Measurements from ENCODE around the gene WIPF2. TPM values are rescaled to one million over a fixed set of nuclear protein-coding genes. Genes with fewer than 3 reads are reported as not detected.

The WIPF2 gene
- total and polyA plus RNA-seq, 2 of the 8 experiments (the other 6 are each of a cell fraction or from before 2014, with no cell fraction given) = 6.9 to 25.3 TPM

GRCh38 chr17:40327244-40327729 lies 108.2 kb downstream of the WIPF2 start:
- TF ChIP-seq MAX (IDR thresholded peaks at IDR 0.05) (no peak), HDAC6 (IDR thresholded peaks at IDR 0.05; ENCODE audit: low read depth, low read length) (no peak), RXRA (IDR thresholded peaks at IDR 0.05; ENCODE audit: insufficient read depth, low read depth, low read length) (no peak), CBX5 (IDR thresholded peaks at IDR 0.05; ENCODE audit: low read depth, low read length) (no peak), RFX5 (IDR thresholded peaks at IDR 0.05; ENCODE audit: borderline replicate concordance, low read depth, low read length) (no peak), CHD1 (IDR thresholded peaks at IDR 0.05; ENCODE audit: low read depth, low read length) (no peak)
- peaks cover 0 to 12% (median 6%) of the 10 kb centered on the region in 4 experiments; a peak in 5 of 7 replicates for H3K4me1 ChIP-seq (replicated peaks in 1 of 4; ENCODE audit: control insufficient read depth in 3 of 4, insufficient read depth in 4 of 4, low read length in 3 of 4)
- no peak overlapping the region for H3K18ac ChIP-seq (ENCODE audit: extremely low read depth, low read length)
- DNase-seq (ENCODE audit: low read depth in 1 of 2, low spot score in 2 of 2) = no peak
- H4K91ac ChIP-seq (replicated peaks; ENCODE audit: insufficient read length, low read length) = no peak overlapping the region
- H3K23ac ChIP-seq (ENCODE audit: insufficient read length) = no peak overlapping the region
- H2BK15ac ChIP-seq (ENCODE audit: low read length) = no peak overlapping the region
- H3K9ac ChIP-seq (replicated peaks in 1 of 4; ENCODE audit: extremely low read depth in 1 of 4, low read depth in 3 of 4, low read length in 3 of 4) = no peak overlapping the region
- H3K4me3 ChIP-seq (ENCODE audit: extremely low read depth in 1 of 4, insufficient read depth in 2 of 4, low read depth in 3 of 4, low read length in 4 of 4) = no peak overlapping the region
- no peaks in the 10 kb centered on the region for H3K36me3 ChIP-seq (ENCODE audit: control insufficient read depth in 2 of 4, insufficient read depth in 4 of 4, low read length in 3 of 4)
- peaks cover 17 to 30% of the 10 kb centered on the region in 2 experiments for H4K20me1 ChIP-seq (replicated peaks in 1 of 2; ENCODE audit: control insufficient read depth in 1 of 2, insufficient read depth in 2 of 2, low read length in 2 of 2)
- FAIRE-seq = no peak
- peaks cover 17% of the 10 kb centered on the region for H3K79me1 ChIP-seq (ENCODE audit: low read depth, low read length)
- H3K9me3 ChIP-seq (ENCODE audit: insufficient read depth in 2 of 2, low read depth in 1 of 2, low read length in 1 of 2) = no peaks in the 10 kb centered on the region
- no peak overlapping the region for H4K5ac ChIP-seq (ENCODE audit: insufficient read length, low read depth, low read length)
- no peak overlapping the region for H3K27ac ChIP-seq (ENCODE audit: low read depth, low read length)
- H2BK20ac ChIP-seq (ENCODE audit: low read length) = no peak overlapping the region
- no peak overlapping the region for H2AFZ ChIP-seq (ENCODE audit: low read length)
- no peaks in the 10 kb centered on the region for H3K27me3 ChIP-seq (replicated peaks in 1 of 4; ENCODE audit: control insufficient read depth in 3 of 4, extremely low read depth in 1 of 4, insufficient read depth in 3 of 4, low read length in 3 of 4)
- 89% methylated on average over 4 of the region's 4 CpGs; no CpG with 5 or more reads in 1 of the 2 experiments for WGBS, 2 experiments (ENCODE audit: extremely low coverage in 1 of 2, insufficient coverage in 1 of 2, insufficient read length in 1 of 2, insufficient replicate concordance in 2 of 2, low coverage in 1 of 2, low lambda C conversion rate in 2 of 2, missing lambda C conversion rate in 1 of 2)
- peak overlapping the region; percentile 73; the same call in 1 of the 2 replicates for H4K8ac ChIP-seq (ENCODE audit: extremely low read depth, insufficient read depth, low read length)
- H3K14ac ChIP-seq (ENCODE audit: insufficient read length) = no peak overlapping the region
- no peak overlapping the region for H2AK5ac ChIP-seq (ENCODE audit: low read depth, low read length)
- no peak overlapping the region for H3K56ac ChIP-seq (replicated peaks; ENCODE audit: insufficient read length, low read depth, low read length)
- H3K23me2 ChIP-seq (ENCODE audit: low read depth, low read length) = no peaks in the 10 kb centered on the region
- H2BK12ac ChIP-seq (ENCODE audit: low read depth, low read length) = no peak overlapping the region
- POLR2A ChIA-PET (ENCODE audit: partially characterized antibody) = interaction anchor here (0.9 to 2.5 kb wide), 4 partner anchors 18 to 39 kb away, joined by 3 to 21 read pairs (median 6); partner anchors contain the start of gene CDC6
- H3K79me2 ChIP-seq (ENCODE audit: control insufficient read depth in 1 of 2, insufficient read depth in 2 of 2, low read length in 2 of 2) = peaks cover 0 to 11% of the 10 kb centered on the region in 2 experiments; a peak in 1 of 4 replicates
- no peak overlapping the region for H2BK5ac ChIP-seq (ENCODE audit: low read depth, low read length)
- H3K4ac ChIP-seq (replicated peaks; ENCODE audit: insufficient read length, low read depth, low read length) = no peak overlapping the region
- H3K4me2 ChIP-seq (ENCODE audit: insufficient read depth in 1 of 2, low read depth in 2 of 2, low read length in 2 of 2) = no peak overlapping the region
- CTCF ChIA-PET (ENCODE audit: partially characterized antibody) = interaction anchor here (0.7 to 39.2 kb wide), 7 partner anchors 8 to 305 kb away, joined by 3 to 1198 read pairs (median 7); partner anchors contain the start of gene GJD3
- H2BK120ac ChIP-seq (replicated peaks; ENCODE audit: low read depth, low read length) = no peak overlapping the region
